Measurements from ENCODE around the gene PLA2R1.

- TF ChIP-seq CTCF (conservative IDR thresholded peaks at IDR 0.05; ENCODE audit: low read length) (no peak), EZH2phosphoT487 (IDR thresholded peaks at IDR 0.05; ENCODE audit: borderline replicate concordance) (no peak)
Measured at GRCh38 chr2:160054984-160055725, 7.3 kb downstream of the PLA2R1 start.

Data from Loucy (cell line).